22Rv1 (cell line): ENCODE data around the gene HHLA2.

Experiments used
- H3K27ac ChIP-seq: fragments of 450-650 bp; 2 replicates; pipeline ENCODE4 v1.5.1; 2017
- CTCF ChIP-seq: fragments of 450-650 bp; IDR thresholded peaks from 2 replicates; pipeline ENCODE4 v1.5.1; 2017; ENCODE audit warnings: mild to moderate bottlenecking
- ZFX ChIP-seq: fragments of 450-650 bp; IDR thresholded peaks from 2 replicates; pipeline ENCODE4 v1.6.1; 2017; ENCODE audit warnings: antibody characterized with exemption, borderline replicate concordance

HHLA2 gene

GRCh38 chr3:108403686-108404345, 107.5 kb downstream of the HHLA2 start:
- H3K27ac ChIP-seq, result peak overlapping the region; percentile 13; the same call in 1 of the 2 replicates
- TF ChIP-seq ZFX, result no peak
- TF ChIP-seq CTCF, result no peak

- no peak overlapping the region for H3K27ac ChIP-seq
- TF ChIP-seq CTCF (no peak), ZFX (no peak)
These were observed 108.0 kb downstream of the HHLA2 start for GRCh38 chr3:108404368-108404767.

- H3K27ac ChIP-seq, result peak overlapping the region; percentile 71
- TF ChIP-seq ZFX (no peak), CTCF (no peak)
These were observed 109.8 kb downstream of the HHLA2 start for GRCh38 chr3:108406063-108406660.

- H3K27ac ChIP-seq, result peak overlapping the region; percentile 71
- TF ChIP-seq CTCF, result no peak
- no peak for TF ChIP-seq ZFX
These were observed 110.4 kb downstream of the HHLA2 start for GRCh38 chr3:108406661-108407206.

GRCh38 chr3:108407886-108408285, 111.5 kb downstream of the HHLA2 start:
- peak overlapping the region; percentile 71 for H3K27ac ChIP-seq
- TF ChIP-seq ZFX, result no peak
- TF ChIP-seq CTCF, result no peak

- TF ChIP-seq CTCF, result no peak
- no peak for TF ChIP-seq ZFX
- H3K27ac ChIP-seq, result peak overlapping the region; percentile 71
These were observed 112.8 kb downstream of the HHLA2 start for GRCh38 chr3:108408883-108409799.
